ENCODE data around the gene ZNF106.

Gene ZNF106

DNA sequence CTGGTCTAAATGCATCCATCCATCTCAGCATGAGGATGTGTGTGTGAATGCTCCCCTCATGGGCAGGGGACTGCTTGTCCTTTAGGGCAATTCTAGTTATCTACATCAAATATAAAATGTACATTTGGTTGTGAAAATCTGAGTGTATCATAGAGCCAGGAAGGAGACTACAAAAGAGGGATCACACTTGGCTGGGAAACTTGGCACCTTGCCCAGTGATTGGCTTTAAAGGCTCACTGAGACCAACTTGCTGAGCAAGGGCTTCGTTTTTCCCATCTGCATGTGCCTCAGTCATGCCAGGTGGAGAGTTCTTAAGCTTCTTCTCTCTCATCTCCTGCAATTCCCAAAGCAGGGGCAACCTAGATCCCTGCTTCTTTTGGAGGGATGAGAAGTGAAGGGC, 126.4 kb downstream of the ZNF106 start:
- peak; percentile 89 for DNase-seq

DNA sequence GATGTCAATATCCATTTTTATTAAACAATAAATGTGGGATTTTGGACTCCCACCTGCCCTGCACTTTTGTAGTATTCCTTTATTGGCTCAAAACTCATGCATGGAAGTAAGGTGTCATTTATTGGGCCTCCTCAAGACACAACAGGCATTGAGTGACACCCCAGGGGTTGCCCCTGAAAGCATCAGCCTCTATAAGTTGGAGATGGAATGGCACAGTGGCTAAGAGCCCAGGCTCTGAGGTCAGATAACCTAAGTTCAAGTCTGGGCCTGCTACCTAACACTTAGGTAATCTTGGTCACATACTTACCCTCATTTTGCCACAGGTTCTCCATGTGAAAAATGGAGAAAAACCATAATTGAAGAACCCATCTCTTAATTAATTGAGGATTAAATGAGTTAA, 127.0 kb downstream of the ZNF106 start:
- no peak for DNase-seq

DNA sequence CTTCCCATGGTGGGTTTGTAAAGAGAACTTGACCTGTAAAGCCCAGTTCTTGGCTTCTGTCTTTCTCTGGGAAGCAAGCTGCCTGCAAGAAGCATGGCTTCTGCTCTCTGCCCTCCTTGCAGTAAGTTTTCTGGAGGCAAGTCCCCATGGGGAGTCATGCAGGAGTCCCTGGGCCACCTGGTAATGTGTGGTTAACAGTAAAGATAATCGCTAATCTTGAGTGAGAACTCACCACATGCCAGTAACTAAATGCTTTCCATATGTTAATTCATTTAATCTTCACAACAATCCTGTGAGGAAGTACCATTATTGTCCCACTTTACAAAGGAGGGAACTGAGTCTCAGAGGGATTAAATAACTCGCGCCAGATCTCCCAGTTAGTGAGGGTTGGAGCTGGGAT, 127.5 kb downstream of the ZNF106 start:
- no peak for DNase-seq

Data from NCI-H510A treated with DMSO at 0.1 percent for 48 hours (cell line).